MM.1S (cell line): ENCODE results near the gene SCART1.

Experiments used
- EZH2 ChIP-seq: fragments of 300-600 bp; sonication (generic); optimal IDR thresholded peaks from 2 replicates; pipeline ENCODE3; 2017; ENCODE audit warnings: low read depth, mild to moderate bottlenecking, antibody characterized with exemption, low read length, mixed read lengths
- TF ChIP-seq, protein P1 (sequence below): fragments of 300-600 bp; sonication (generic); IDR thresholded peaks from 2 replicates; pipeline ENCODE4 v1.5.1; 2016; ENCODE audit warnings: antibody characterized with exemption, low read length, mixed read lengths

DNA sequence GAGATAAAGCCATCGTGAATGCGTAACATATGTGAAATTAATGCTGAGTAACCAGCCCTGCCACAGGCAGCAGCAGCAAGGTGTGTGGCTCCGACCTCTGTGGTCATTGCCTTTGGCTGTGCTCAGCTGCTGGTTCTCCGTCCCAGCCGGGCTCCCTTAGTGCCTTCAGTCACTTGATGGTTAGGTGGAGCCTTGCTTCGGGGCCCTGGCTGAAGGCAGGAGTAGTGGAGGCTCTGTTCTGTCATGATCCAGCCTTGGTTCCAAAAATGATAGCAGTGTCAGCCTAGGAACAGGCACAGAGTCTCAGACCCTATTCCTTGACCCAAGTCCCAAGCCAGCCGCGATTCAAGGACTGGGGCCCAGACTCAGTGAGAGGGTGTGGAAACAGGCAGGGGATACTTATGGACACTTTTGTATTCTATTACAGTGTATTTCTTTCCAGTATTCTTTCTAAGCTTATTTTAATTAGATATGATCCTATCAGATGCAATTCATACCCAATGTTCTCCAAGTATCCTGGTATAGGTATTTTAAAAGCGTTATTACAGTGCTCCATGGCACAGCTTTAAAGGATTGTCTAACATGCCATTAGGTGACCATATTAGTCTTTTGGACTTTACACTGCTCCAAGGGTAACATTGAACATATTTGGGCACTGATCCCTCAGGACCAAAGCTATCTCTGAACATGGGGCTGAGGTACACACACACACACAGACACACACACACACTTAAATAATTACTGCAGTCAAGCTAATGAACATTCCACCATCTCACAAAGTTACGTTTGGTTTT is 9.0 kb downstream of the SCART1 start:
- TF ChIP-seq, protein P1, sequence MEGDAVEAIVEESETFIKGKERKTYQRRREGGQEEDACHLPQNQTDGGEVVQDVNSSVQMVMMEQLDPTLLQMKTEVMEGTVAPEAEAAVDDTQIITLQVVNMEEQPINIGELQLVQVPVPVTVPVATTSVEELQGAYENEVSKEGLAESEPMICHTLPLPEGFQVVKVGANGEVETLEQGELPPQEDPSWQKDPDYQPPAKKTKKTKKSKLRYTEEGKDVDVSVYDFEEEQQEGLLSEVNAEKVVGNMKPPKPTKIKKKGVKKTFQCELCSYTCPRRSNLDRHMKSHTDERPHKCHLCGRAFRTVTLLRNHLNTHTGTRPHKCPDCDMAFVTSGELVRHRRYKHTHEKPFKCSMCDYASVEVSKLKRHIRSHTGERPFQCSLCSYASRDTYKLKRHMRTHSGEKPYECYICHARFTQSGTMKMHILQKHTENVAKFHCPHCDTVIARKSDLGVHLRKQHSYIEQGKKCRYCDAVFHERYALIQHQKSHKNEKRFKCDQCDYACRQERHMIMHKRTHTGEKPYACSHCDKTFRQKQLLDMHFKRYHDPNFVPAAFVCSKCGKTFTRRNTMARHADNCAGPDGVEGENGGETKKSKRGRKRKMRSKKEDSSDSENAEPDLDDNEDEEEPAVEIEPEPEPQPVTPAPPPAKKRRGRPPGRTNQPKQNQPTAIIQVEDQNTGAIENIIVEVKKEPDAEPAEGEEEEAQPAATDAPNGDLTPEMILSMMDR = no peak
- TF ChIP-seq EZH2 = no peak
